PC-9 (cell line): ENCODE data around the gene TMEM232.

Source experiments
- EZH2 ChIP-seq: fragments of 200-600 bp; sonication (generic); IDR thresholded peaks from 2 replicates; pipeline ENCODE4 v1.8.0; 2017; ENCODE audit warnings: antibody characterized with exemption, low read depth
- TF ChIP-seq, protein P1 (sequence below): fragments of 200-600 bp; sonication (generic); conservative IDR thresholded peaks from 2 replicates; pipeline ENCODE4 v1.6.1; 2017; ENCODE audit warnings: mixed run types, antibody characterized with exemption, mild to moderate bottlenecking, moderate library complexity

GRCh38 chr5:110398951-110399350 lies 327.5 kb downstream of the TMEM232 start:
- TF ChIP-seq, protein P1, sequence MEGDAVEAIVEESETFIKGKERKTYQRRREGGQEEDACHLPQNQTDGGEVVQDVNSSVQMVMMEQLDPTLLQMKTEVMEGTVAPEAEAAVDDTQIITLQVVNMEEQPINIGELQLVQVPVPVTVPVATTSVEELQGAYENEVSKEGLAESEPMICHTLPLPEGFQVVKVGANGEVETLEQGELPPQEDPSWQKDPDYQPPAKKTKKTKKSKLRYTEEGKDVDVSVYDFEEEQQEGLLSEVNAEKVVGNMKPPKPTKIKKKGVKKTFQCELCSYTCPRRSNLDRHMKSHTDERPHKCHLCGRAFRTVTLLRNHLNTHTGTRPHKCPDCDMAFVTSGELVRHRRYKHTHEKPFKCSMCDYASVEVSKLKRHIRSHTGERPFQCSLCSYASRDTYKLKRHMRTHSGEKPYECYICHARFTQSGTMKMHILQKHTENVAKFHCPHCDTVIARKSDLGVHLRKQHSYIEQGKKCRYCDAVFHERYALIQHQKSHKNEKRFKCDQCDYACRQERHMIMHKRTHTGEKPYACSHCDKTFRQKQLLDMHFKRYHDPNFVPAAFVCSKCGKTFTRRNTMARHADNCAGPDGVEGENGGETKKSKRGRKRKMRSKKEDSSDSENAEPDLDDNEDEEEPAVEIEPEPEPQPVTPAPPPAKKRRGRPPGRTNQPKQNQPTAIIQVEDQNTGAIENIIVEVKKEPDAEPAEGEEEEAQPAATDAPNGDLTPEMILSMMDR = no peak
- no peak for TF ChIP-seq EZH2
